Measurements from ENCODE around the gene SETBP1.
"Not testable (repeated sequence)": the region's sequence is repeated elsewhere in the genome, so short reads cannot be mapped to it uniquely, and the experiment has no call there.

The SETBP1 gene

GRCh38 chr18:44795241-44795640 is 114.6 kb downstream of the SETBP1 start:
- DNase-seq, result no peak

DNA sequence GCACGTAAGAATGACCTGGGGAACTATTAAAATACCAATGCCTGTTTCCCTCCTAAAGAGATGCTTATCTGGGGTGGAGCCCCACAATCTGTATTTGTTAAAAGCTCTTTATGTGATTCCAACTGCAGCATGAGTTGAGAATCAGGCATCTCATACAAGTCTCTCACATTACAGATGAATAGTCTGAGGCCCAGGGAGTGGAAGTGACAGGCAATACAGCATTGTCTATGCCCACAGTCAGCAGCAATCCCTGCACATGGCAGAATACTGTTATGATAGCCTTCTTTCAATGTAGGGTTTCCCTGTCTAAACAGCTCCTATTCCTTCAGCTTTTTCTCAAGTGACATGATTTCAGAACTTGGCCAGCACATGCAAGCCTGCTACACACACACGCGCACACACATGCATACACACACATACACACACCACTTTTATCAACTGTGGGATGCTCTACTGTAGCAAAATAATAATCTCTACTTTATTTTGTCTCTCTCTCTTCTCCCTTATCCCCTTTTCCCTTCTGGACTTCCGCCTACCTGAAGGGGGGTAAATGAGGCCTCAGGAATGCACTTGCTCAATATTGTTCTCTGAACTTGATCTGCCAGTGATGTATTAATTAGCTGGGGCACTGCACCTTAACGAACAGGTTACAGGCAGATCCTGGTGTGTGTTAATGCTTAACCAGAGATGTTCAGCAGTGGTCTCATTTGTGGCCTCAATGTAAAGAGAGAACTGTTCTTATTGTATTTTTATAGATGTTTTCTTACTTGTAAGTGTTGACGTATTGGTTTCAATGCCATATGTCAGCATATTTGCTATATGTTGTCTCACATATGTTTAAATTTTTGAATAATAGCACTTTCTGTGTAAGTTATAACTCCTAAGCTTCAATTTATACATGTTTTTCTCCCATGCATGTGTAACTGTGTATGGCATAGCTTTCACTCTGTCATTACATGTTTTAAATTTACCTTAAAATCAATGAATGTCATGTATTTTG is 116.0 kb downstream of the SETBP1 start:
- no peak for DNase-seq

DNA sequence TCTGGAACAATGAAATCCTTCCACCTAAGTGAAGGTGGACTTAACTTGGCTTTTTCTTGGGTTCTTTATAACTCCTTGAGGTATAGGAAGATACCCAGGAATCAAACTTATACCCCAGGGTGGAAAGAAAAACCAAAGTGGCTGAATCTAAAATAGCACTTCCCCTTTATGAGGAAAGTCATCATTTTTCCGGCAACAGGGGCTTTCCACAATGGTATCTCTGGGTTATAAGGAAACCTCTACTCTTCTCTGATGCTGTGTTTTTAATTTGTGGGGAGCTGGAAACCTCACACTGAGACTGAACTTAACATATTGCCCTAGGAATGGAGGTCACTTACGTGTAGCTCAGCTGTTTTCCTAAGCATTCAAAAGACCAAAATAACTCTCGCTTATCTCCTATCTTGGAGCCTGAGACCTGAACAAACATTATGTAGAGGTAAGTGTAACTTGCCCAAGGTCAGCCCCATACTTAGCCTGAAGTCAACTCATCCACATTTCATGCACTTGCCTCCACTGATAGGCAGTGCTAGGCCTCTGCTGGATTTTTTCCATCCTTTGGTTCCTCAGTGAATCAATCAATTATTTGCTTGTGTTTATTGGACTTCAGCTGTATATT is 117.9 kb downstream of the SETBP1 start:
- DNase-seq, result no peak

DNA sequence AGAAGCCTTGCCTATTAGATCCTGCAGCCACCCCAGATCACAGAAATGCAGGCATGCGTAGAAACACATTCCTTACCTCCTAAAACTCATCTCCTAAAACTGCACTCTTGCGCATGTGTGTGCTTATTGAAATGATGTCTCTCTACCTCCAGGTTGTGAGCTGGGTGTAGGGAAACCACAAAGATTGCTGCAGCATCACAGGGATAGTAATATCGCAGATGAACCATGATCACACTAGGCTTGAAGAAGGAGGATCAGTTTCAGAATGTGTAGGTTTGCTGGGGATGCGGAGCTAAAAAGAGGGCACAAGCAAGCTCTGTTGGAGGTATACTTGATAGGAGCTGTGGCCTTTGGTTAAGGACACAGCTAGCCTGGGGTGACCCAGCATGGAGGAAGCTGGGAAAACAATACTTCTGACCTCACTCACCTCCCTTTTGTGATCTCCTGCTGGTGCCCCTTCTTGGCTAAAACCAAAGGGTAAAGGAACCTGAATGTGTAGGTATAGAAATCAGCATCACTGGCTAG is 118.8 kb downstream of the SETBP1 start:
- no peak for DNase-seq

GRCh38 chr18:44799907-44800421 is 119.3 kb downstream of the SETBP1 start:
- DNase-seq, result no peak

DNA sequence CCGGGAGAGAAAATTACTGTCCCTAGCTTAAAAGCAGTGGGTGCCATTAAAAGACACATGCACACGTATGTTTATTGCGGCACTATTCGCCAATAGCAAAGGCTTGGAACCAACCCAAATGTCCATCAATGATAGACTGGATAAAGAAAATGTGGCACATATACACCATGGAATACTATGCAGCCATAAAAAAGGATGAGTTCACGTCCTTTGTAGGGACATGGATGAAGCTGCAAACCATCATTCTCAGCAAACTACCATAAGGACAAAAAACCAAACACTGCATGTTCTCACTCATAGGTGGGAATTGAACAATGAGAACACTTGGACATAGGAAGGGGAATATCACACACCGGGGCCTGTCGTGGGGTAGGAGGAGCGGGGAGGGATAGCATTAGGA is 120.1 kb downstream of the SETBP1 start:
- DNase-seq, result not testable (repeated sequence)

- DNase-seq, result no peak
Measured at GRCh38 chr18:44801781-44802180, 121.1 kb downstream of the SETBP1 start.

DNA sequence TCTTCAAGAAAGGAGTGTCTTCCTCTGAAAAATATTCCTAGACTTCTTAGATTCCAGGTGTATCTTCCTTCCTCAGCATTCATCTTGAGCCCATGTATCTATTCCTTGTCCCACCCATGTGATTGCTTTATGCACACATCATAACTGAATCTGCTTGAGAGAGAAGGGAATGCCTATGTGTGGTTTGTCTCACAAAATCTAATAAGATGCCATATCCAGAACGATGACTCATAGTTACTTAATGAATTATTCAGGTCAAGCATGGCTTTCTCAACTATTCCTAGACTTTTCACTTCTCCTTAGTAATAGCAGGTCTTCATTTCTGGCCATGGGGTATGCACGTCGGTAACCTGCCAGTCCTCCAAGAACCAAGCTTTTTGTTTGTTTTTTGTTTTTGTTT is 121.8 kb downstream of the SETBP1 start:
- DNase-seq, result no peak

- no peak for DNase-seq
Measured at GRCh38 chr18:44803019-44803650, 122.4 kb downstream of the SETBP1 start.

GRCh38 chr18:44804033-44804432 is 123.3 kb downstream of the SETBP1 start:
- no peak for DNase-seq

DNA sequence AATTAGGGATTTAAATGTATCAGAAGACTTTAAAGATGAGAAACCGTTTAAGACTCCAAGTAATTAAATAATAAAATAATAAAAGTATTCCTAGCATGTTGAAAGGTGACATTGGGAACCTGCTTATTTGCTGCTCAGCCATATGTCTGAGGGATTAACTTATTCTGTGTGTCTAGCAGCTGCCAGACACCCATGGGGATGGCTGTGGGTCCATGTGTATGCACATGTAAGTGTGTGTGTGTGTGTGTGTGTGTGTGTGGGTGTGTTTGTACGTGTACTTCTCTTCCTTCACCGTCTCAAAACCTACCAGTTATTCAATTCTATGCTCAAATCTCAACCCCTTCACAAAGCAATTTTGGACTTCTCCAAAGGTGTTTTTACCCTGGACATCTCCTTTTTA is 124.5 kb downstream of the SETBP1 start:
- DNase-seq, result no peak

GRCh38 chr18:44805643-44806042 is 125.0 kb downstream of the SETBP1 start:
- DNase-seq, result no peak

DNA sequence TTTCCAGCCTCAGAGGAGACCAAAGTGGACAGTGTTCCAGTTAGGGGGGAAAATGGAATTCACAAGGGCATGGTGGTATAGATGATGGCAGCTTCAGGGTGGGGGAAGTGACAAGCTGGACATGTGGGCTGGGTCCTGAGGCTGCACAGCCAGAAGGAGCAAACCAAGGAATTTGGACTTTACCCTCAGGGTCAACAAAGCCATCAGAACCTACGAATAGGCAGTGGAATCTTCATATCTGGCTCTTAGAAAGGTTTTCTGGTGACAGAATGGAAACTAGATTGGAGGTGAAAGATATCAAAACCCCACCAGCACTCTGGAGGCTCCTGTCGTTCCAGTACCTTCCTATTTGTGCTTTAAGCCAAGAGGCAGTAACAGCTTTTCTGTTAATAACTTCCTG is 127.1 kb downstream of the SETBP1 start:
- no peak for DNase-seq

GRCh38 chr18:44811572-44812125 is 131.0 kb downstream of the SETBP1 start:
- DNase-seq, result no peak

- no peak for DNase-seq
Measured at GRCh38 chr18:44812426-44812825, 131.7 kb downstream of the SETBP1 start.

DNA sequence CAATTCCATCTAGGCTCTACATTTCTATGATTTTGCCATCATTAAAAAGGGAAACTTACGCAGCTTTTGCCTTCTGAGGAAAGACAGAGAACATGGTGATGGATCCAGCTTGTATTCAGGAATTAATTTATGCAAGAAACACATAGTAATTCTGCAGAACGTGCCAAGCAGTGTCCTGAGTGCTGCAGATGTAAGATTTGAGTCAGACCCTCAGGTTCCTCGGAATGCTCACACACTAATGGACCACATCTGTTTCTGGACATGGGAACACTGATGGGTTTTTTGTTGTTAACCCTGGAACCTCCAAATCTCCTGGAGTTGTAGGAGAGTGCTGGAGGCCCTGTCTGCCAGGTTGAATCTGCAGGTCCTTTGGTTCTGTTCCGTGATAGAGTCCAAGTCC is 132.9 kb downstream of the SETBP1 start:
- DNase-seq, result no peak

- DNase-seq, result no peak
Measured at GRCh38 chr18:44815108-44815507, 134.4 kb downstream of the SETBP1 start.

- DNase-seq, result no peak
Measured at GRCh38 chr18:44816050-44816449, 135.4 kb downstream of the SETBP1 start.

- DNase-seq, result no peak
Measured at GRCh38 chr18:44816477-44816876, 135.8 kb downstream of the SETBP1 start.

DNA sequence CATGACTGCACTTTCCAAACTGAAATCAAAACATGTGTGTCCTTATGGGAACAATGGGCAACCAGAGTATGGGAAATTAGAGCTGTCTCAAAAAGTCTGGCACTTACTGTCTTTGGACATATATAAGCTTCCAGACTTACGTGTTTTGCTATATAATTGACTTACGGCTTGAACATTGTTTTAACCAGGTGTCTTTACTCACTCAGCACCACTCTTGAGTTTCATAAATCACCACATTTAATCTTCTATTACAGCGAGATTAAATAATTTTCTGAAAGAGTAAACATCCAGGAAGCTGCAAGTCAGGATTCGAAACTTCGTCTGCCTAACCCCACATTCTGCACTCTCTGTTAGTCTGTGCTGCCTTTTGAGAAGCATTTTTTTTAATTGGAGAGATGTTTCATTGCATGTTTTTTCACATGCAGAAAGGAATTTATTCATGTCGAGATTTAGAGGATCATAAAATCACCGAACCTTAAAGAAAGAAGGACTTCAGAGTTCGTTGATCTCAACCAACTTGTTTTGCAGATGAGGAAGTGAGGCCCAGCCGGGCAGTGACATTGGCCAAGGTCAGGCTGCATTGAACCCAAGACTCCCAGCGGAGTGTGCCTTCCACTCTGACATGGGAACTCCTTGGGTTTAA is 137.3 kb downstream of the SETBP1 start:
- DNase-seq, result no peak

GRCh38 chr18:44818668-44819403 is 138.1 kb downstream of the SETBP1 start:
- no peak for DNase-seq
